ENCODE results near the gene SAT1.

DNA sequence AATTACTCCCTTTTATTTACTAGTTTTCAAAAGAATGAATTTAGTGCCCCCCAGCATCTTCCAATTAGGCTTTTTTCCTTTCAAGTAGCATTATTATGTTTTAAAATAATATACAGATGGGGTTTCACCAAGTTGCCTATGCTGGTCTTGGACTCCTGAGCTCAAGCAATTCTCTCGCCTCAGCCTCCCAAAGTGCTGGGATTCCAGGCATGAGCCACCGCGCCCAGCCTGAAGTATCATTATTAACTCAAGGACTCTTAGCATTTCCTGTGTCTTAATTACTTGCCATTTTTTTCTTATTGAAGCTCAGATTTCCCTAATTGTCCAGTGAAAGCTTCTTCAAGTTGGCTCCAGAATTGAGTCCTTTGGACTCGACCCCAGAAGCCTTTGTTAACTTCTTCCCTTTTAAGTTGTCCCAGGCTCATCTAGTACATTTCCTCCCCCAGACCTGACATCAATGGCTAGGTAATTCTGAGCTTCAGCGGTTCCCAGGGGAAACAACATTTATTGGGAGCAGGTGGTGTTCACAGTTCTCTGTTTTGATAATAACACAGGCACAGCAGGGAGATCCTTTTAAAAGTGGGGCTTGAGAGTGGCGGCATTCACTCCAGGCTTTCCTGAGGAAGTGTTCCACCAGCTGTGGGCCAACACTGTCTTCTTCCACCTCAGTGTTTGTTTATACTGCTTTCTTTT lies 10.0 kb downstream of the SAT1 start:
- TF ChIP-seq, protein P1, sequence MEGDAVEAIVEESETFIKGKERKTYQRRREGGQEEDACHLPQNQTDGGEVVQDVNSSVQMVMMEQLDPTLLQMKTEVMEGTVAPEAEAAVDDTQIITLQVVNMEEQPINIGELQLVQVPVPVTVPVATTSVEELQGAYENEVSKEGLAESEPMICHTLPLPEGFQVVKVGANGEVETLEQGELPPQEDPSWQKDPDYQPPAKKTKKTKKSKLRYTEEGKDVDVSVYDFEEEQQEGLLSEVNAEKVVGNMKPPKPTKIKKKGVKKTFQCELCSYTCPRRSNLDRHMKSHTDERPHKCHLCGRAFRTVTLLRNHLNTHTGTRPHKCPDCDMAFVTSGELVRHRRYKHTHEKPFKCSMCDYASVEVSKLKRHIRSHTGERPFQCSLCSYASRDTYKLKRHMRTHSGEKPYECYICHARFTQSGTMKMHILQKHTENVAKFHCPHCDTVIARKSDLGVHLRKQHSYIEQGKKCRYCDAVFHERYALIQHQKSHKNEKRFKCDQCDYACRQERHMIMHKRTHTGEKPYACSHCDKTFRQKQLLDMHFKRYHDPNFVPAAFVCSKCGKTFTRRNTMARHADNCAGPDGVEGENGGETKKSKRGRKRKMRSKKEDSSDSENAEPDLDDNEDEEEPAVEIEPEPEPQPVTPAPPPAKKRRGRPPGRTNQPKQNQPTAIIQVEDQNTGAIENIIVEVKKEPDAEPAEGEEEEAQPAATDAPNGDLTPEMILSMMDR (IDR thresholded peaks at IDR 0.05), result no peak
- TF ChIP-seq POLR2A (IDR thresholded peaks at IDR 0.05), result no peak
